Fibroblast of pulmonary artery (primary cell): ENCODE data around the gene PHF21A.

Source experiments
- DNase-seq: peaks from one replicate; pipeline ENCODE4 v3.0.0-alpha.2; 2010; ENCODE audit warnings: low read depth
- H3K4me3 ChIP-seq: replicated peaks from 2 replicates; pipeline ENCODE4 v1.5.1; 2011; ENCODE audit warnings: low read depth, mild to moderate bottlenecking, control low read depth, low read length, moderate library complexity
- TF ChIP-seq, protein P1 (sequence below): IDR thresholded peaks from 2 replicates; pipeline ENCODE4 v1.5.1; 2011; ENCODE audit warnings: mild to moderate bottlenecking, control low read depth, low read length, inconsistent platforms; ENCODE audit errors: missing control alignments

The PHF21A gene

DNA sequence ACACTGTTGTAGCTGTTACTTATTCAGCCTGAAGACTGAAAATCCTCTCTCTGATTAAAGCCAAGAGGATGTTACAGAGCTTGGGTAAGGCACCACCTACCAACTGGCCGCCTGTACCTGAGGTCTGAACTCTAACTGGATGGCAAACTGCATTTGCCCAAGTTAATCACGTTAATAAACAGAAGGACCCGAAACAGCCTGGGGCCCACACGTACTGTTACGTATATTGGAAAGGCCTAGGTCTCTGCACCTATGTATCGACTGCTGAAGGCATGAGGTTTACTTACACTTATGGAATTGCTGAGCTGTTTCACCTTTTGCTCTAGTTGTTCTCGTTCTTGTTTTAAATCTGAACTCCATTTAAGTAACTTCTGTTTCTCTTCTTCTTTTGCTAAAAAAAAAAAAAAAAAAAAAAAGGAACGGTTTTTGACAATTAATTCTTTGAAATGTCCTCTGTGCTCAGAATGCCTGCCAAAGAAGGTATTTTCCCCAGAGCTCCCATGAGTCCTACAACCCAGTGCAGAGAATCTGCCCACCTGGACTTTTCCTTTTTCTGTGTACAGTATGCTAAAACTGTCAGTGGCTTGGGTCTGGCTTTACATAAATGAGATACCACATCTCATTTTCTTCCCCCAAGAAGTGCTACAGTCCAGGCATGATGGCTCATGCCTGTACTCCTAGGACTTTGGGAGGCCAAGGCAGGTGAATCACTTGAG lies 185.7 kb downstream of the PHF21A start:
- DNase-seq = no peak
- H3K4me3 ChIP-seq = no peak overlapping the region
- TF ChIP-seq, protein P1, sequence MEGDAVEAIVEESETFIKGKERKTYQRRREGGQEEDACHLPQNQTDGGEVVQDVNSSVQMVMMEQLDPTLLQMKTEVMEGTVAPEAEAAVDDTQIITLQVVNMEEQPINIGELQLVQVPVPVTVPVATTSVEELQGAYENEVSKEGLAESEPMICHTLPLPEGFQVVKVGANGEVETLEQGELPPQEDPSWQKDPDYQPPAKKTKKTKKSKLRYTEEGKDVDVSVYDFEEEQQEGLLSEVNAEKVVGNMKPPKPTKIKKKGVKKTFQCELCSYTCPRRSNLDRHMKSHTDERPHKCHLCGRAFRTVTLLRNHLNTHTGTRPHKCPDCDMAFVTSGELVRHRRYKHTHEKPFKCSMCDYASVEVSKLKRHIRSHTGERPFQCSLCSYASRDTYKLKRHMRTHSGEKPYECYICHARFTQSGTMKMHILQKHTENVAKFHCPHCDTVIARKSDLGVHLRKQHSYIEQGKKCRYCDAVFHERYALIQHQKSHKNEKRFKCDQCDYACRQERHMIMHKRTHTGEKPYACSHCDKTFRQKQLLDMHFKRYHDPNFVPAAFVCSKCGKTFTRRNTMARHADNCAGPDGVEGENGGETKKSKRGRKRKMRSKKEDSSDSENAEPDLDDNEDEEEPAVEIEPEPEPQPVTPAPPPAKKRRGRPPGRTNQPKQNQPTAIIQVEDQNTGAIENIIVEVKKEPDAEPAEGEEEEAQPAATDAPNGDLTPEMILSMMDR = no peak

DNA sequence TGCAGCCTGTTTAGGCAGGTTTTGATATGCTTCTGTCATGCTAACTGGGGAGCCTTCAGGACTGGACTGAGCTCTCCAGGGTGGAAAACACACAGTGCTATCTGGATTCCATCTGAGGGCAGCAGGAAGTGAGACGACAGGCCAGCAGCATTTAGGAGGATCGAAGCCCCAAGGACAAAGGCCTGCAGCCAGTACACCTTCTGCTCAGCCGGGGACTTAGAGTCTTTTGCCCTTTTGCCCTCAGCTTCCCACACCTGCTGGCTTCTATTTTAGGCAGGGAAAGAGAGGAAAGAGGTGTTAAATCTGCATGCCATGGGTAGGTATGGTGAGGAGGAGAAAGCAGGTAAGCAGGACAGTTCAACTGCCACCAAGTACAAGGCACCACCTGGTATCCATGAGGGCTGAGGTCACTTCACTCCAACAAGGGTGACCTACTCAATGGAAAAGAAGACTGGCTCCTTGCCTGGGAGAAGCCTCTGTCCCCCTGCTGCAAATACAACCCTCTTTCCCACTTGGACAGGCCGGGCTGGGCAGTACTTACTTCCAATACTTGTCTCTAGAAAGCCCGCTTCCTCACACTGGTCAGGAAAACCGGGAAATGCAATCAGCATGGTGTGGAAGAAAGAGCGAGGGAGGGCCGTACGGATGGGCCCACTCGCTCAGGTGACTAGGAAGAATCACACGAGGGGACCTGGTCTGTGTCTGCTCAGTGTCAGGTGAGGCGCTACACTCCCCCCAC lies 186.5 kb downstream of the PHF21A start:
- TF ChIP-seq, protein P1 = no peak
- no peak for DNase-seq
- no peak overlapping the region for H3K4me3 ChIP-seq

DNA sequence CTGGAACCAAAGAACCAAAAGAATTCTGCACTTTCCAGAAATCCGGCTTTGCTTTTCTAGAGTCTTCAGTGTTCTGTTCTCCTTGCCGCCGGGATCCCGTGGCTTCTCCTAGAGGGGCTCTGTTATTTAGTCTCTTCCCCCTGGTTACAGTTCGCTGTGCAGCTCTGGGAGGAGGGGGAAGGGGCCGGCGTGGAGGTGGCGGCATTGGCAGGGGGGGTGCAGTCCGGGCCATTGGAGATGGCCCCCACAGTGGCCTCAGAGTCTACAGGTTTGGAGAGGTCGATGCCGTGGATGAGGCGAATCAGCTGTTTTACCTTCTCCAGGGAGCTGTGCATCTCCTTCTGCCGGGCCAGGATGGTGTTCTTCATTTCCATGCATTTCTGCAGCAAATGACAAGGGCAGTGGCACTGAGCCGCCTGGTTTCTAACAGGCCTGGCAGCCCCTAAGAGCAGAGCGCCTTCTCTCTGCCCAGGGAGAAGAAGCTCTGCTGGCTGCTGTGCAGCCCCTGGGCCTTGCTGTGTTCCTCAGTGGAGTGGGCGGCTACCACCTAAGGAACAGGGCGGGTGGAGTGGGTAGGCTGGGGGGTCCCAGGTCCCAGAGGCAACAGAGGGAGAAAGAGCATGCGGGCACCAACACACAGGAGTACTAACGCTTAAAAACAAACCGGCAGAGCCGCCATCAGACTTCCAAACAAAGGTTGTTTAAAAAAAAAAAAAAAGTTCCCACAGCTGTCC lies 187.2 kb downstream of the PHF21A start:
- no peak for DNase-seq
- H3K4me3 ChIP-seq = no peak overlapping the region
- TF ChIP-seq, protein P1 = no peak

DNA sequence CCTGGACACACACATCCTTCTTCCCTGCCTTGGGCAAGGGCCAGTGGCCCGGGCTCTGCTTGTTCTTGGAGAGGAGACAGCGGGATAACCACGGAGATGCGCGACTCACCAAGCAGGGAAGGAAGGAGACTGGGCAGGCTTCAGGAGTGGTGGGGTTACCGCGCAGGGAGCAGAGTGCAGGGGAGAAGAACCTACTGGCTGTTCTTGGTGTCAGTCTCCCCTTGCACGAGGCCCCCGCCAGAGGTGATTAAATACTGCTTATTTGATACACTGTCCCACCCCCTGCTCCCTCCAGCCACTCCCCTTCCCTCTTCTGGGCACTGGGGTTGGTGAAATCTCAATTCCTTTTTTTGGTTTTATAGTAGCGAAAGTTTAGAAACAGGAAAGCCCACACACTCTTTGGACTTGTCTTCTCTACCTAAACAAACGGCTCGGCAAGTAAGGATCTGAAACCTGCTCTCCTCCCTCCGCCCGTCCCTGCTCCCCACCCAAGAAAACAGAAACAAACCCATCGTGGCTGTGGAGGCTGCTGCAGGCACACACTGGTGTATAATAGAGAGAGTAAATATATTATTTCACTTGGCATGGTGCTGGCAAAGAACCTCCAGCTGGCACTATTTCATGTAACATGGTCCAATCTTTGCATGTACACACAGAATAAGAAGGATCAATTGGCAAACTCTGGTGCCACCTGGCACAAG lies 188.0 kb downstream of the PHF21A start:
- DNase-seq = peak; percentile 13
- H3K4me3 ChIP-seq = no peak overlapping the region
- TF ChIP-seq, protein P1 = no peak

DNA sequence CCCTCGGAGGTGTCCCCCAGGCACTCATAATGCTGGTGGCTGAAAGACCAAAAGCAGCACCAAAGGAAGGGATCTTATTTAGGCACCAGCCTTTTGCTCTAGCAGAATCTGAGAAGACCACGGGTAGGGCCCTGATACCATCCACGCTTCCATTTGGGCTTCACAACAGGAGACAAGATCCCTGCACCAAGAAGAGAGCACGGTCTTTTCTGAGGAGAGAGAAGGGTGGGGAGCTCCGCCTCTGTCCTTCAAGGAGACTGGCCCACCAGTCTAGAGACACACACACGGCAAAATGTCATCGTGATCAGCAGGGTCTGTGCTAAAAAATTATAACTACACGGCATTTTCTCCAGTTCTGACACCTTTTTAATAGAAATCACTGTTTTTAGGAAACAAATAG lies 189.0 kb downstream of the PHF21A start:
- H3K4me3 ChIP-seq = no peak overlapping the region
- no peak for DNase-seq
- TF ChIP-seq, protein P1 = no peak

DNA sequence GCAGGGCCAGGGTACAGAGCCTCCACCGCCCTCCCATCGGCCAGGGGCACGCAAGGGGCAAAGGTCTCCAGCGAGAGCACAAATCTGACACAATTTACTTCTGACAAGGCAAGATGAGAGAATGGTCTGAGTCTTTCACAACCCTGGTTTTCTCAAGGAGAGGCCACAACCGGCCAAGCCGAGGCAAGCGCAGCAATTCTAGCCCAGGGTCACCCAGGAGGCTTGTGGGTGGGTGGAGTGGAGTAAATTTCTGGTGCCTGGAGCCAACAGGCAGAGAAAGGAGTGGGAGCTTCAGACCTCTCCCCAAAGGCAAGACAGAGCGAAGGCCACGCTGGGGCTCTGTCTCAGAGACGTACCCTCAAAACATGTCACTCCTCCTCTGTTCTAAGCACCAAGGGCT lies 189.5 kb downstream of the PHF21A start:
- no peak overlapping the region for H3K4me3 ChIP-seq
- TF ChIP-seq, protein P1 = no peak
- DNase-seq = no peak
